Measurements from ENCODE around the gene POLR3E.

POLR3E gene

GRCh38 chr16:22327446-22327775 is 30.2 kb downstream of the POLR3E start:
- Mint-ChIP-seq H3K27ac (peak overlapping the region; percentile 59), H3K36me3 (ENCODE audit: low read depth) (peaks cover 98% of the 10 kb centered on the region), H3K4me3 (no peak overlapping the region), H3K4me1 (ENCODE audit: low read depth) (peaks cover 5% of the 10 kb centered on the region), H3K9me3 (no peaks in the 10 kb centered on the region), H3K27me3 (no peaks in the 10 kb centered on the region)
- DNase-seq, result no peak

- Mint-ChIP-seq H3K27ac (peak overlapping the region; percentile 59), H3K9me3 (no peaks in the 10 kb centered on the region), H3K36me3 (ENCODE audit: low read depth) (peaks cover 97% of the 10 kb centered on the region), H3K27me3 (no peaks in the 10 kb centered on the region), H3K4me3 (no peak overlapping the region), H3K4me1 (ENCODE audit: low read depth) (peaks cover 5% of the 10 kb centered on the region)
- DNase-seq, result peak; percentile 21
These were observed 31.0 kb downstream of the POLR3E start for GRCh38 chr16:22328081-22328725.

DNA sequence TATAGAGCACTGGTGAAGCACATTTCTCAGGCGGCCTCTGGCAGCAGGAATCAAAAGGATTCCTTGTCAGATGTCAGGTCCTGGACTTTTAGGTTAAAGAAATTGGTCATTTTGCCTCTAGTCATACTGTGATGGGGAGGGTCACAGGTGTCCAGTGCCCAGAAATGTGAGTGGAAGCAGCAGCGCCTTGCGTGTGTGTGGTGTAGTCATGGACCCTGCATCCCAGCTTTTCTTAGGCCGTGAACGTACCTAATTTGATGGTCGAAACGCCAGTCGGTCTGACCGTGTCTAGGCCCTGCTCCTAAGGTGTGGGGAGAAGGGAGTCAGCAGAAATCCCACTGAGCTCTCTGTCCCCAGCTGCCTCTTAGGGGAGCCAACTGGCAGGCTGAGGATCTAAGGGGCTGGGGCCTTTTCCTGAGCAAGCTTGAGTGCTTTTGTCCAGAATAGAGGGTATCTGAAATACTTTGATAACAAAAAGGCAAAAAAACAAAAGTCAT is 32.0 kb downstream of the POLR3E start:
- Mint-ChIP-seq H3K27ac (peak overlapping the region; percentile 44), H3K9me3 (no peaks in the 10 kb centered on the region), H3K27me3 (no peaks in the 10 kb centered on the region), H3K4me3 (no peak overlapping the region), H3K36me3 (ENCODE audit: low read depth) (peaks cover 97% of the 10 kb centered on the region), H3K4me1 (ENCODE audit: low read depth) (peaks cover 5% of the 10 kb centered on the region)
- peak; percentile 20 for DNase-seq

DNA sequence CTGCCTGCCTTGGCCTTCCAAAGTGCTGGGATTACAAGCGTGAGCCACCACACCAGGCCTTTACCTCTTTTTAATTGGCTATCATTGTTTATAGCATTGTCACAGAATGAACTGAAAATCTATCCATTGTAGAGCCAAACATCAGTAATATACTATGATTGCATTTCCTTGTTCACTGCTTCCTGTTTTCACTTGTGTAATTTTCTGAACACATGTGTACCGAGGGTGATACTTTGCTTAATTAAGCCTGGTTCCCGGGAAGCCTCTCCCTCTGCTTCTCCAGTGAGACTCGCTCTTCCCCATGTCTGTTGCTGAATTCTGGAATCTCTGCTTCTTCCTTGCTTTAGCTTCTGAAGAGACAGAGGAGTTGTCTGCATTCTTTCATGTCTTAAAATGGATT is 33.1 kb downstream of the POLR3E start:
- peak overlapping the region; percentile 5 for H3K27ac Mint-ChIP-seq
- DNase-seq, result no peak
- peaks cover 6% of the 10 kb centered on the region for H3K4me1 Mint-ChIP-seq (ENCODE audit: low read depth)
- no peaks in the 10 kb centered on the region for H3K27me3 Mint-ChIP-seq
- no peak overlapping the region for H3K4me3 Mint-ChIP-seq
- H3K9me3 Mint-ChIP-seq, result no peaks in the 10 kb centered on the region
- peaks cover 97% of the 10 kb centered on the region for H3K36me3 Mint-ChIP-seq (ENCODE audit: low read depth)

DNA sequence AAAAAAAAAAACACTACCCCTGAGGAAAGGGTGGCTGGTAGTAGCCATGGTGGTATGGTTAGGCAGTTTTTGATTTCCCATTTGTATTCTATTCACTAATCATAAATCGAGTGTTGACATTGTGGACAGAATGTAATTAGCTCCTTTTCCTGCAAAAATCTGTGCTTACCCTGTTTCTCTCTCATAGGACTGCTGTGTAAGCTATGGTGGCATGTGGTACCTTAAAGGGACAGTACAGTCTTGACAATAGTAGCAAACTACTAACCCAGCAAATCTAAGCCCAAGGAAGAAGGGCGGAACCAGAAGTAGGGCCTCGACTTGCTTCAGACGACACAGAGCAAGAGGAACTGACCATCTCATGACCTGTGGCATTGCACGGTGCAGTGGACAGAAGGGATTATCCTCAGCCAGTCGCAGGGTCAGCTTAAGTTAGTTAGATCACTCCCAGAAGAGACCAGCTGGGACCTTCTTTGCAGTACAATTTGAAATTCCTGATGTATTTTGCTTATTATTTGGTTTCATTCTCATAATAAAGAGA is 36.3 kb downstream of the POLR3E start:
- Mint-ChIP-seq H3K4me1 (ENCODE audit: low read depth) (peaks cover 21% of the 10 kb centered on the region), H3K27me3 (no peaks in the 10 kb centered on the region), H3K27ac (no peak overlapping the region), H3K4me3 (no peak overlapping the region), H3K36me3 (ENCODE audit: low read depth) (peaks cover 97% of the 10 kb centered on the region), H3K9me3 (peaks cover 16% of the 10 kb centered on the region)
- no peak for DNase-seq

- peaks cover 19% of the 10 kb centered on the region for H3K4me1 Mint-ChIP-seq (ENCODE audit: low read depth)
- H3K4me3 Mint-ChIP-seq, result no peak overlapping the region
- no peak for DNase-seq
- H3K36me3 Mint-ChIP-seq (ENCODE audit: low read depth), result peaks cover 94% of the 10 kb centered on the region
- no peak overlapping the region for H3K27ac Mint-ChIP-seq
- no peaks in the 10 kb centered on the region for H3K27me3 Mint-ChIP-seq
- H3K9me3 Mint-ChIP-seq, result peaks cover 23% of the 10 kb centered on the region
These were observed 38.5 kb downstream of the POLR3E start for GRCh38 chr16:22335668-22336246.

GRCh38 chr16:22336581-22336980 is 39.4 kb downstream of the POLR3E start:
- H3K4me1 Mint-ChIP-seq (ENCODE audit: low read depth), result peaks cover 19% of the 10 kb centered on the region
- H3K36me3 Mint-ChIP-seq (ENCODE audit: low read depth), result peaks cover 94% of the 10 kb centered on the region
- DNase-seq, result no peak
- peaks cover 23% of the 10 kb centered on the region for H3K9me3 Mint-ChIP-seq
- peak overlapping the region; percentile 41 for H3K27ac Mint-ChIP-seq
- no peak overlapping the region for H3K4me3 Mint-ChIP-seq
- no peaks in the 10 kb centered on the region for H3K27me3 Mint-ChIP-seq

- Mint-ChIP-seq H3K9me3 (peaks cover 23% of the 10 kb centered on the region), H3K27ac (peak overlapping the region; percentile 41), H3K4me1 (ENCODE audit: low read depth) (peaks cover 24% of the 10 kb centered on the region), H3K36me3 (ENCODE audit: low read depth) (peaks cover 94% of the 10 kb centered on the region), H3K27me3 (no peaks in the 10 kb centered on the region), H3K4me3 (no peak overlapping the region)
- DNase-seq, result no peak
These were observed 39.8 kb downstream of the POLR3E start for GRCh38 chr16:22337045-22337444.

DNA sequence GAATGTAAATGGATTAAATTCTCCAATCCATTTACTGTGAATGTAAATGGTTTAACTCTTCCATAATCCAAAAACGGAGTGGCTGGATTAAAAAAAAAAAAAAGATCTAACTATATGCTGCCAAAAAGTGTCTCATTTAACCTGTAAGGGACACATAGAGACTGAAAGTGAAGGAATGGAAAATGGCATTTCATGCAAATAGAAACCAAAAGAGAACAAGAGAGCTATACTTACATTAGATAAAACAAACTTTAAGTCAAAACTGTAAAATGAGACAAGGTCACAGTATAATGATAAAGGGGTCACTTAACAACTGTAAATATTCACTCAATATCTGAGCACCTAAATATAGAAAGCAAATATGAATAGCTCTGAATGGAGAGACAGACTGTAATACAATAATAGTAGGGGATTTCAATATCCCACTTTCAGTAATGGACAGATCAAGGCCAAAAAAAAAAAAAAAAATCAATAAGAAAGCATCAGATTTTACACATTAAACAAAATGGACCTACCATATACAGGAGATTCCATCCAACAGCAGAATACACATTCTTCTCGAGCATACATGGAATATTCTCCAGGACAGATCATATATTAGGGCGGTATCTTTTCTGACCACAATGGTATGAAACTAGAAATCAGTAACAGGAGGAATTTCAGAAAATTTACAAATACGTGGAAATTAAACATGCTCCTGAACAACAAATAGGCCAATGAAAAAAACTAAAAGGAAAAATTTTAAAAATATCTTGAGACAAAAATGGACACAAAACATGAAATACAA is 40.8 kb downstream of the POLR3E start:
- no peak overlapping the region for H3K4me3 Mint-ChIP-seq
- peaks cover 33% of the 10 kb centered on the region for H3K4me1 Mint-ChIP-seq (ENCODE audit: low read depth)
- H3K27ac Mint-ChIP-seq, result peak overlapping the region; percentile 50
- H3K36me3 Mint-ChIP-seq (ENCODE audit: low read depth), result peaks cover 95% of the 10 kb centered on the region
- no peaks in the 10 kb centered on the region for H3K27me3 Mint-ChIP-seq
- no peak for DNase-seq
- peaks cover 23% of the 10 kb centered on the region for H3K9me3 Mint-ChIP-seq

GRCh38 chr16:22340945-22341344 is 43.7 kb downstream of the POLR3E start:
- H3K4me3 Mint-ChIP-seq, result no peak overlapping the region
- no peak for DNase-seq
- H3K27me3 Mint-ChIP-seq, result no peaks in the 10 kb centered on the region
- H3K4me1 Mint-ChIP-seq (ENCODE audit: low read depth), result peaks cover 33% of the 10 kb centered on the region
- peaks cover 86% of the 10 kb centered on the region for H3K36me3 Mint-ChIP-seq (ENCODE audit: low read depth)
- H3K27ac Mint-ChIP-seq, result no peak overlapping the region
- H3K9me3 Mint-ChIP-seq, result peaks cover 19% of the 10 kb centered on the region

- H3K27me3 Mint-ChIP-seq, result no peaks in the 10 kb centered on the region
- peaks cover 86% of the 10 kb centered on the region for H3K36me3 Mint-ChIP-seq (ENCODE audit: low read depth)
- H3K4me1 Mint-ChIP-seq (ENCODE audit: low read depth), result peaks cover 29% of the 10 kb centered on the region
- H3K4me3 Mint-ChIP-seq, result no peak overlapping the region
- DNase-seq, result no peak
- peak overlapping the region; percentile 55 for H3K27ac Mint-ChIP-seq
- H3K9me3 Mint-ChIP-seq, result peaks cover 8% of the 10 kb centered on the region
These were observed 44.9 kb downstream of the POLR3E start for GRCh38 chr16:22342082-22342481.

DNA sequence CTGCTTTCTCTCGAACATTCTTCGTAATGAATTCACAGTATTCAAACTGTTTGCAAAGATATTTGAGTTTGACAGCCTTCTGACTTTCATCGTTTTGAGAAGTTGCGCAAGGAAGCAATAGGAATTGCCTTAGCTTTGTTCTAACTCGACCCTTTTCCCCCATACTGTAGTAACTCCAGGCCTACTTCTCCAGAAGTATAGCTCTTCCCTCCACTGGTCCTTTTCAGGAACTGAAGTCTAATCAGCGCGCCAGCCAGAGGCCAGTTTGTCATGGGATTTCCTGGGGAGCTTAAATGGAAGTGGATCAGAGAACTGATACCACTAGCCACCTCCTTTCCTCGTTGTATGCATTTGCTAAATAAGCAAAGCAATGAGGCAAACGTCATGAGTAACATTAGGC is 49.3 kb downstream of the POLR3E start:
- Mint-ChIP-seq H3K4me1 (ENCODE audit: low read depth) (peaks cover 16% of the 10 kb centered on the region), H3K27ac (peak overlapping the region; percentile 62), H3K36me3 (ENCODE audit: low read depth) (peaks cover 90% of the 10 kb centered on the region), H3K27me3 (no peaks in the 10 kb centered on the region), H3K4me3 (no peak overlapping the region), H3K9me3 (peaks cover 1% of the 10 kb centered on the region)
- DNase-seq, result no peak

GRCh38 chr16:22347100-22347820 is 50.1 kb downstream of the POLR3E start:
- Mint-ChIP-seq H3K27me3 (no peaks in the 10 kb centered on the region), H3K36me3 (ENCODE audit: low read depth) (peaks cover 90% of the 10 kb centered on the region), H3K4me3 (no peak overlapping the region), H3K9me3 (peaks cover 4% of the 10 kb centered on the region), H3K4me1 (ENCODE audit: low read depth) (peaks cover 14% of the 10 kb centered on the region), H3K27ac (peak overlapping the region; percentile 62)
- DNase-seq, result no peak

DNA sequence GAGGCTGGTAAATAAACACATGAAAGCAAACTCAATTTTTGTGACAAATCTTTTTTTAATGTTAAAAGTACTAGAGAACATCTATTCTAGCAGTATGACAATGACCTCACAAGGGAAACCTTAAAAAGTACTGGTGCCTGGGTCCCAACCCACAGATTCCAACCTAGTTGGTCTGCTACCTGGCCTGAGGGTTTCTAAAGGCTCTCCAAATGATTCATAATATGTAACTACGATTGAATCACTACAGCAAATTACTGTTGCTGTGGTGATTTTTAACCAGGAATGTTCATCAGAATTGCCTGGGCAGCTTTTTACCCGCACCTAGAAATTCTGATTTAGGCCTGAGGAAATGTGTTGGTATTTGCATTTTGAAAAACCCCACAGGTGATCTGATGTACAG is 51.1 kb downstream of the POLR3E start:
- H3K27me3 Mint-ChIP-seq, result no peaks in the 10 kb centered on the region
- no peak for DNase-seq
- no peak overlapping the region for H3K4me3 Mint-ChIP-seq
- H3K9me3 Mint-ChIP-seq, result peaks cover 4% of the 10 kb centered on the region
- H3K4me1 Mint-ChIP-seq (ENCODE audit: low read depth), result peaks cover 16% of the 10 kb centered on the region
- no peak overlapping the region for H3K27ac Mint-ChIP-seq
- H3K36me3 Mint-ChIP-seq (ENCODE audit: low read depth), result peaks cover 91% of the 10 kb centered on the region

Data from activated T-cell treated with anti-CD3 and anti-CD28 coated beads, Interleukin-2, amount 50 U/mL, for 24 hours (primary cell).